HUES64 (cell line): ENCODE measurements around the gene LYPD6B.

ENCODE experiments used
- H3K27ac ChIP-seq: 2 replicates; pipeline ENCODE4 v1.7.0; 2013; ENCODE audit warnings: low read depth, low read length, inconsistent platforms
- H3K27me3 ChIP-seq: 2 replicates; pipeline ENCODE4 v1.6.1; 2013; ENCODE audit warnings: mild to moderate bottlenecking, low read length; ENCODE audit not compliant: insufficient read depth
- H3K36me3 ChIP-seq: 2 replicates; pipeline ENCODE4 v1.6.1; 2013; ENCODE audit warnings: mild to moderate bottlenecking, low read length; ENCODE audit not compliant: insufficient read depth
- H3K4me1 ChIP-seq: 2 replicates; pipeline ENCODE4 v1.6.1; 2013; ENCODE audit warnings: mild to moderate bottlenecking, low read length, moderate library complexity; ENCODE audit not compliant: insufficient read depth
- H3K4me3 ChIP-seq: 2 replicates; pipeline ENCODE4 v1.5.1; 2013; ENCODE audit warnings: mild to moderate bottlenecking, low read length, moderate library complexity
- H3K9ac ChIP-seq: 2 replicates; pipeline ENCODE4 v1.6.1; 2013; ENCODE audit warnings: mild to moderate bottlenecking, low read depth, low read length
- H3K9me3 ChIP-seq: 2 replicates; pipeline ENCODE4 v1.6.1; 2013; ENCODE audit warnings: low read depth, low read length; ENCODE audit not compliant: insufficient read depth
- WGBS: fragments of 150-250, 120-280 bp; methylation state at CpG from one replicate; pipeline ENCODE4 v1.1.7; 2013; ENCODE audit warnings: missing lambda C conversion rate; 5-methylcytosine and 5-hydroxymethylcytosine counted together

LYPD6B gene

GRCh38 chr2:149015501-149015900 is 23.0 kb upstream of the LYPD6B start:
- H3K27me3 ChIP-seq: no peaks in the 10 kb centered on the region
- H3K4me3 ChIP-seq: no peak overlapping the region
- H3K9me3 ChIP-seq: no peaks in the 10 kb centered on the region
- H3K4me1 ChIP-seq: no peaks in the 10 kb centered on the region; the same call in 1 of the 2 replicates
- H3K9ac ChIP-seq: no peak overlapping the region
- H3K27ac ChIP-seq: no peak overlapping the region
- WGBS: 85% methylated on average over 1 of the region's 1 CpG
- H3K36me3 ChIP-seq: peaks cover 63% of the 10 kb centered on the region

GRCh38 chr2:149015926-149016563 is 22.5 kb upstream of the LYPD6B start:
- Histone ChIP-seq H3K9me3 (no peaks in the 10 kb centered on the region), H3K27ac (no peak overlapping the region), H3K4me1 (no peaks in the 10 kb centered on the region; the same call in 1 of the 2 replicates), H3K9ac (no peak overlapping the region), H3K27me3 (no peaks in the 10 kb centered on the region), H3K4me3 (no peak overlapping the region), H3K36me3 (peaks cover 58% of the 10 kb centered on the region)
- 89% methylated on average over 4 of the region's 4 CpGs for WGBS

GRCh38 chr2:149017116-149017985 is 21.1 kb upstream of the LYPD6B start:
- no peak overlapping the region for H3K9ac ChIP-seq
- H3K4me3 ChIP-seq: no peak overlapping the region
- no peaks in the 10 kb centered on the region; the same call in 1 of the 2 replicates for H3K4me1 ChIP-seq
- H3K27ac ChIP-seq: no peak overlapping the region
- H3K36me3 ChIP-seq: peaks cover 52% of the 10 kb centered on the region
- no peaks in the 10 kb centered on the region for H3K27me3 ChIP-seq
- H3K9me3 ChIP-seq: no peaks in the 10 kb centered on the region
- WGBS: 67% methylated on average over 13 of the region's 14 CpGs

GRCh38 chr2:149018981-149019380 is 19.5 kb upstream of the LYPD6B start:
- H3K27ac ChIP-seq: no peak overlapping the region
- no peaks in the 10 kb centered on the region; the same call in 1 of the 2 replicates for H3K4me1 ChIP-seq
- H3K9me3 ChIP-seq: no peaks in the 10 kb centered on the region
- no peaks in the 10 kb centered on the region for H3K27me3 ChIP-seq
- WGBS: 92% methylated on average over 3 of the region's 3 CpGs
- H3K4me3 ChIP-seq: no peak overlapping the region
- peaks cover 48% of the 10 kb centered on the region for H3K36me3 ChIP-seq
- H3K9ac ChIP-seq: no peak overlapping the region

GRCh38 chr2:149019768-149020167 is 18.7 kb upstream of the LYPD6B start:
- no peaks in the 10 kb centered on the region; the same call in 1 of the 2 replicates for H3K4me1 ChIP-seq
- WGBS: 93% methylated on average over 2 of the region's 2 CpGs
- peaks cover 48% of the 10 kb centered on the region for H3K36me3 ChIP-seq
- no peak overlapping the region for H3K27ac ChIP-seq
- no peak overlapping the region for H3K9ac ChIP-seq
- no peaks in the 10 kb centered on the region for H3K9me3 ChIP-seq
- H3K4me3 ChIP-seq: no peak overlapping the region
- H3K27me3 ChIP-seq: no peaks in the 10 kb centered on the region

GRCh38 chr2:149020432-149020851 is 18.1 kb upstream of the LYPD6B start:
- Histone ChIP-seq H3K9ac (no peak overlapping the region), H3K27ac (no peak overlapping the region), H3K4me1 (no peaks in the 10 kb centered on the region; the same call in 1 of the 2 replicates), H3K4me3 (no peak overlapping the region), H3K9me3 (no peaks in the 10 kb centered on the region), H3K27me3 (no peaks in the 10 kb centered on the region), H3K36me3 (peaks cover 42% of the 10 kb centered on the region)
- 93% methylated on average over 10 of the region's 10 CpGs for WGBS

GRCh38 chr2:149021271-149021719 is 17.2 kb upstream of the LYPD6B start:
- H3K4me3 ChIP-seq: no peak overlapping the region
- H3K4me1 ChIP-seq: no peaks in the 10 kb centered on the region
- H3K27me3 ChIP-seq: no peaks in the 10 kb centered on the region
- H3K27ac ChIP-seq: no peak overlapping the region
- no peaks in the 10 kb centered on the region for H3K9me3 ChIP-seq
- H3K36me3 ChIP-seq: peaks cover 35% of the 10 kb centered on the region
- 96% methylated on average over 4 of the region's 5 CpGs for WGBS
- no peak overlapping the region for H3K9ac ChIP-seq

- Histone ChIP-seq H3K27ac (no peak overlapping the region), H3K4me3 (no peak overlapping the region), H3K9ac (no peak overlapping the region), H3K27me3 (no peaks in the 10 kb centered on the region), H3K36me3 (peaks cover 35% of the 10 kb centered on the region), H3K9me3 (no peaks in the 10 kb centered on the region), H3K4me1 (0 out of 2 replicates have a peak, but pooled peaks cover 3% of the 10 kb centered on the region)
- 94% methylated on average over 6 of the region's 6 CpGs for WGBS
These were observed 16.7 kb upstream of the LYPD6B start for GRCh38 chr2:149021761-149022160.

- H3K9ac ChIP-seq: no peak overlapping the region
- WGBS: 93% methylated on average over 6 of the region's 6 CpGs
These were observed 15.4 kb upstream of the LYPD6B start for GRCh38 chr2:149023091-149023490.

GRCh38 chr2:149027590-149028250 is 10.8 kb upstream of the LYPD6B start:
- Histone ChIP-seq H3K9me3 (no peaks in the 10 kb centered on the region), H3K4me1 (peaks cover 17% of the 10 kb centered on the region), H3K4me3 (no peak overlapping the region), H3K36me3 (peaks cover 16% of the 10 kb centered on the region), H3K27me3 (no peaks in the 10 kb centered on the region), H3K9ac (no peak overlapping the region), H3K27ac (no peak overlapping the region)
- WGBS: 47% methylated on average over 7 of the region's 7 CpGs

More at GRCh38 chr2:149023091-149023490, 15.4 kb upstream of the LYPD6B start:
- H3K4me3 ChIP-seq: no peak overlapping the region
- no peaks in the 10 kb centered on the region for H3K27me3 ChIP-seq
- no peak overlapping the region for H3K27ac ChIP-seq
- peaks cover 32% of the 10 kb centered on the region for H3K36me3 ChIP-seq
- peaks cover 16% of the 10 kb centered on the region for H3K4me1 ChIP-seq
- no peaks in the 10 kb centered on the region for H3K9me3 ChIP-seq

- Histone ChIP-seq H3K4me3 (no peak overlapping the region), H3K9me3 (no peaks in the 10 kb centered on the region), H3K27me3 (no peaks in the 10 kb centered on the region), H3K36me3 (peaks cover 10% of the 10 kb centered on the region), H3K9ac (no peak overlapping the region), H3K4me1 (peaks cover 17% of the 10 kb centered on the region), H3K27ac (no peak overlapping the region)
- WGBS: 90% methylated on average over 6 of the region's 6 CpGs
These were observed 10.1 kb upstream of the LYPD6B start for GRCh38 chr2:149028377-149028776.
